ENCODE data around the gene SNUPN. TPM values are rescaled to one million over a fixed set of nuclear protein-coding genes. Genes with fewer than 3 reads are reported as not detected.
A peak's percentile ranks its signal among the peaks of the same experiment; 100 is the strongest.

Gene SNUPN
- total RNA-seq, 1 donor from 2014 or later: 16.1 TPM

DNA sequence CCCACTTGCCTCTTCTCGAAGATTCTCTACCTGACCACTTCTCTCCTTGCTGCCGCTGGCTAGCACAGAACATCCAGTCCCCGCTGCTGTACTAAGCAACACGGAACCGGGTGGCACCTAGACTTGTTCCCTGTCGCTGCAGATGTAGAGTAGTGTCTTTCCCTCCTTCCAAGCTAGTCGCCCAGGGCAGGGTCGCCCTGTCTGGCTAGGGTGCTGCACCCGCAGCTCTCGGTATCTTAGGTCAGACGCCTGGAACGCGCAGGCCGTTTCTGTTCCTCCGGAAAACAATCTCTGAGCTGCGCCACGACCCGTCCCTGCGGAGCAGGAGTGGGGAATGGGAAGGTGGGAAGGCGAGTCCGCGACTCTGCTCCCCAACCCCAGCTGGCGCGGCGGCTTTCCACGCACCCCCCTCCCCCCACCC, 21.4 kb upstream of the SNUPN start:
- TF ChIP-seq, protein P1, sequence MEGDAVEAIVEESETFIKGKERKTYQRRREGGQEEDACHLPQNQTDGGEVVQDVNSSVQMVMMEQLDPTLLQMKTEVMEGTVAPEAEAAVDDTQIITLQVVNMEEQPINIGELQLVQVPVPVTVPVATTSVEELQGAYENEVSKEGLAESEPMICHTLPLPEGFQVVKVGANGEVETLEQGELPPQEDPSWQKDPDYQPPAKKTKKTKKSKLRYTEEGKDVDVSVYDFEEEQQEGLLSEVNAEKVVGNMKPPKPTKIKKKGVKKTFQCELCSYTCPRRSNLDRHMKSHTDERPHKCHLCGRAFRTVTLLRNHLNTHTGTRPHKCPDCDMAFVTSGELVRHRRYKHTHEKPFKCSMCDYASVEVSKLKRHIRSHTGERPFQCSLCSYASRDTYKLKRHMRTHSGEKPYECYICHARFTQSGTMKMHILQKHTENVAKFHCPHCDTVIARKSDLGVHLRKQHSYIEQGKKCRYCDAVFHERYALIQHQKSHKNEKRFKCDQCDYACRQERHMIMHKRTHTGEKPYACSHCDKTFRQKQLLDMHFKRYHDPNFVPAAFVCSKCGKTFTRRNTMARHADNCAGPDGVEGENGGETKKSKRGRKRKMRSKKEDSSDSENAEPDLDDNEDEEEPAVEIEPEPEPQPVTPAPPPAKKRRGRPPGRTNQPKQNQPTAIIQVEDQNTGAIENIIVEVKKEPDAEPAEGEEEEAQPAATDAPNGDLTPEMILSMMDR (IDR thresholded peaks at IDR 0.05; ENCODE audit: insufficient read depth, low read length, severe bottlenecking): no peak
- no peak for DNase-seq (ENCODE audit: low read depth)

DNA sequence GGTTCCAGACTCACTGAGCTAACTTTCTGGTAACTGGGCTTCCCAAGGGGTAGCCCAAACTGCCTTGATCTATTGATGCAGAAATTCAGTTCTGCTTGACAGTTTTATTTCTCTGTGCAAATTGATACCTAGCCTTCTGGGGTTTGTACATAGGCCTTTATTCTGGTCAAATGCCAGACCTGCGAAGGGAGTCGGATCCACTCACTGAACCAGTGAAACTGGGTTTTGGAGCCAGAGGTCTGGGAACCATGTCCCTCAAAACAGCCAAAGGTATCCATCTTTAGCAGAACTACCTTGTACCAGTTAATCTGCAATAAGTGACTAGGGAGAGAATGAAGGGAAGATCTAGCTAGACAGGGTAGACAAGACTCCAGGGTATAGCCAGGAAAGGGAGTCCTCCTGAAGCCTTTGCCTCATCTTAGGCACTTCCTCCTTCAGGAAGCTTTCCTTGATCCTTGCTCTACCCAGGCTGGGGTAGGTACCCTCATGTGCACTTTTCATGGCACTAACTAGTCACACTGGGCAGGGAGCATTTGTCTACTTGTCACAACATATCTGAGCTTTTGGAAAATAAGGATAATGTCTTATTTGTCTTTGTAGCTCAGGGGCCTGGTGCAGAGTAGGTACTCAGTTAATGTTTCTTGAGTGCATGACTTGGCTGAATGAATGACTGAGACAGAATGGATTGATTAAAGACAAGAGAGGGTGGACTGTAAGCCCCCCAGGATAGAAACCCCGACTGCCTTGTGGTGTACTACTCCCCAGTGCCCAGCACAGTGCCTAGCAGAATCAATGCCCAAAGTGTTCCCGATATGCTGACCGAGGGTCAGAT, 20.8 kb upstream of the SNUPN start:
- Histone ChIP-seq H3K27me3 (ENCODE audit: control insufficient read depth, insufficient read depth, low read length) (no peaks in the 10 kb centered on the region), H3K36me3 (ENCODE audit: control insufficient read depth, insufficient read depth, low read length) (peaks cover 13% of the 10 kb centered on the region), H3K4me3 (ENCODE audit: low read depth, low read length) (peak overlapping the region; percentile 90)
- no peak for FAIRE-seq
- DNase-seq (ENCODE audit: low read depth): no peak
- TF ChIP-seq, protein P1 (IDR thresholded peaks at IDR 0.05; ENCODE audit: insufficient read depth, low read length, severe bottlenecking): no peak

More for the DNA sequence above, 21.4 kb upstream of the SNUPN start:
- Histone ChIP-seq H3K36me3 (ENCODE audit: control insufficient read depth, insufficient read depth, low read length) (peaks cover 15% of the 10 kb centered on the region), H3K4me3 (ENCODE audit: low read depth, low read length) (peak overlapping the region; percentile 90), H3K27me3 (ENCODE audit: control insufficient read depth, insufficient read depth, low read length) (no peaks in the 10 kb centered on the region)
- no peak for FAIRE-seq

DNA sequence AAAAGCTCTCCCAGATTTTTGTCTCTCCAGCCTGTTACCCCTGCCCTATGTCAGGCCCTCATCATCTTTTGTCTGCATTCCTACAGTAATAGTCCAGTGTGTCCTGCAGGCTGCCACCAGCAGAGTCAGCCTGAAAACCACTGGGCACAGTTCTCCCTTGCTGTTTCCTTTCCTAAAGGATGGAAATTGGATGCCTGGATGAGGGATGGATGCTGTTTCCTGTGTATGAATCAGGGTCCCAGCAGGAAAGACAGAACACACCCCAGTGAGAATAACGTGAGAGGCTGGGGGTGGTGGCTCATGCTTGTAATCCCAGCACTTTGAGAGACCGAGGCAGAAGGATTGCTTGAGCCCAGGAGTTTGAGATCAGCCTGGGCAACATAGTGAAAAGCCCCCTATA, 18.9 kb upstream of the SNUPN start:
- no peak for FAIRE-seq
- H3K27me3 ChIP-seq (ENCODE audit: control insufficient read depth, insufficient read depth, low read length): no peaks in the 10 kb centered on the region
- H3K36me3 ChIP-seq (ENCODE audit: control insufficient read depth, insufficient read depth, low read length): peaks cover 4% of the 10 kb centered on the region
- TF ChIP-seq, protein P1 (IDR thresholded peaks at IDR 0.05; ENCODE audit: insufficient read depth, low read length, severe bottlenecking): no peak
- no peak overlapping the region for H3K4me3 ChIP-seq (ENCODE audit: low read depth, low read length)
- DNase-seq (ENCODE audit: low read depth): no peak

DNA sequence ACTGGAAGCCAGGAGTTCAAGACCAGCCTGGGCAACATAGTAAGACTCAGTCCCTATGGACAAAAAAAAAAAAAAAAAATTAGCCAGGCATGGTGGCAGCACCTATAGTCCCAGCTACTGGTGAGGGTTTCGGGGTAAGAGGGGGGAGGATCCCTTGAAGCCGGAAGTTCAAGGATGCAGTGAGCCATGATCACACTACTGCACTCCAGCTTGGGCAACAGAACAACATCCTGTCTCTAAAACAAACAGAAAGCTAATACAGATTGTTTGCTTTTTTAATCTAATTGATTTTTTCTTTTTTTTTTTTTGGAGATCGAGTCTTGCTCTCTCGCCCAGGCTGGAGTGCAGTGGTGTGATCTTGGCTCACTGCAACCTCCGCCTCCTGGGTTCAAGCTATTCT, 16.1 kb upstream of the SNUPN start:
- Histone ChIP-seq H3K4me3 (ENCODE audit: low read depth, low read length) (no peak overlapping the region), H3K36me3 (ENCODE audit: control insufficient read depth, insufficient read depth, low read length) (no peaks in the 10 kb centered on the region), H3K27me3 (ENCODE audit: control insufficient read depth, insufficient read depth, low read length) (no peaks in the 10 kb centered on the region)
- TF ChIP-seq, protein P1 (IDR thresholded peaks at IDR 0.05; ENCODE audit: insufficient read depth, low read length, severe bottlenecking): no peak
- DNase-seq (ENCODE audit: low read depth) (no peak), FAIRE-seq (no peak)

DNA sequence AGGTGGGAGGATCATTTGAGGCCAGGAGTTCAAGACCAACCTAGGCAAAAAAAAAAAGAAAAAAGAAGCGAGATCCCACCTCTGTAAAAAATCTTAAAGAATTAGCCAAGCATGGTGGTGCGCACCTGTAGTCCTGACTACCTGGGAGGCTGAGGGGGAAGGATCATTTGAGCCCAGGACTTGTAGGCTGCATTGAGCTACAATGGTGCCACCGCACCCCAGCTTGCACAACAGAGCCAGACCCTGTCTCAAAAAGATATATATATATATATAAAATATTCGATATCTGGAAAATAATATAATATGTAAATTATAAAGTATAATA, 15.6 kb upstream of the SNUPN start:
- Histone ChIP-seq H3K4me3 (ENCODE audit: low read depth, low read length) (no peak overlapping the region), H3K36me3 (ENCODE audit: control insufficient read depth, insufficient read depth, low read length) (no peaks in the 10 kb centered on the region), H3K27me3 (ENCODE audit: control insufficient read depth, insufficient read depth, low read length) (no peaks in the 10 kb centered on the region)
- FAIRE-seq (no peak), DNase-seq (ENCODE audit: low read depth) (no peak)
- TF ChIP-seq, protein P1 (IDR thresholded peaks at IDR 0.05; ENCODE audit: insufficient read depth, low read length, severe bottlenecking): no peak
